Endometrium (tissue), 2 donors: ENCODE measurements around the gene LCTL.
"Not testable (repeated sequence)": the region's sequence is repeated elsewhere in the genome, so short reads cannot be mapped to it uniquely, and the experiment has no call there.

Source experiments
- FAIRE-seq: peaks from 2 replicates; lab custom pipeline; 2012; peaks lifted over from hg19 to GRCh38; lab: Jason Lieb, UNC
- donor health status: control.
- donor health status: control.

LCTL gene

DNA sequence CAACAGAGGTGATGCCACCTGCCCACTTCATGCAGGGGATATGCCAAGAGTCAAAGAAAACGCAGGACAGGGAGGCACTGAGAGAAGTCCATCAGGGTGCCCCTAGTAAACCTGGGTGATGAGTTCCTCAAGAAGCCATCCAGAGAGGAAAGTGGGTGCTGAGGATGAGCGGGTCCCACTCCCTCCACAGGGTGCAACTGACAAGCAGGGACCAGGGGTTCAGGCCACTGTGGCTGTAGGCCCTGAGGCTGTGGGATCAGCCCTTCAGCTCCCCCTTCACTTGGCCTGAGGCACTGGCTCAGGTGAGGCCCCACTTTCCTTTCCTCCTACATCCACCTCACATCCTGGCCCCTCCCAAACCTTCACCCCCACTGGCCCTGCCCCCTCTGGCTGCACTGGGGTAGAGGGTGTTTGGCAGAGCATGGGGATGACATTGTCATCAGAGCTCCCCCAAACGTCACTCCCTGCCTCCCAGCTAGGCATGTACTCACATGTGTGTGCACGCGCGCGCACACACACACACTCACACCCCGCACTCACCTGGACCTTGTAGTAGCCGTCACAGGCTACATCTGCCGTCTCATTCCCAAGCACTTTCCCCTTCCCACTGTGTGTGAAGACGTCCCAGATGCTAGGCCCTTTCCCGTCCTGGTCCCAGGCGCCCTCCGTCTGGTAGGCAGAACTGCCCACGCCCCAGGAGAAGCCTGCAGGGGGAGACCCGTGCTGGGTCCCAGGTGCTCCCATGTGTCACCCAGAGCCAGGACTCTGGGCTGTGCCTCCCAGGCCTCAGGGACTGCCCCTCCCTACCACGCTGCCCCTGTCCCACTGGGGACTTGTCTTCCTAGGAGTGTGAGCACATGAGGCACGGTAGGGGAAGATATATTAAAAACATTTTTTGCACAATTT, 1.4 kb downstream of the LCTL start:
- no peak for FAIRE-seq

- no peak for FAIRE-seq
These were observed 2.2 kb downstream of the LCTL start for GRCh38 chr15:66563566-66564110.

DNA sequence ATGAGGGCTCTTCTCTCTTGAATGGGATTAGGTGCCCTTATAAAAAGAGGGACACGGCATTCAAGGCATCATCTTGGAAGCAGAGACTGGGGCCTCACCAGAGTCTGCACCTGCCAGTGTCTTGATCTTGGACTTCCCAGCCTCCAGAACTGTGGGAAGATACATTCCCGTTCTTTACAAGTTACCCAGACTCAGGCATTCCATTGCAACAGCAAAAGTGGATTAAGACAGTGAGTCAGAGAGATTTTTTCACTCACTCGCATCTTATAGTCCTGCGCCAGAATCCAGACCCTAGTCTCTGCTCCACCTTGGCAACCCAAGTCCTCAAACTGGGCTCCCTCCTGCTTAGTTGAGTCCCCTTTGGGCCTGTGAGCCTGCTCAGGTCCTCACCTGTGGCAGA, 2.7 kb downstream of the LCTL start:
- FAIRE-seq: no peak

DNA sequence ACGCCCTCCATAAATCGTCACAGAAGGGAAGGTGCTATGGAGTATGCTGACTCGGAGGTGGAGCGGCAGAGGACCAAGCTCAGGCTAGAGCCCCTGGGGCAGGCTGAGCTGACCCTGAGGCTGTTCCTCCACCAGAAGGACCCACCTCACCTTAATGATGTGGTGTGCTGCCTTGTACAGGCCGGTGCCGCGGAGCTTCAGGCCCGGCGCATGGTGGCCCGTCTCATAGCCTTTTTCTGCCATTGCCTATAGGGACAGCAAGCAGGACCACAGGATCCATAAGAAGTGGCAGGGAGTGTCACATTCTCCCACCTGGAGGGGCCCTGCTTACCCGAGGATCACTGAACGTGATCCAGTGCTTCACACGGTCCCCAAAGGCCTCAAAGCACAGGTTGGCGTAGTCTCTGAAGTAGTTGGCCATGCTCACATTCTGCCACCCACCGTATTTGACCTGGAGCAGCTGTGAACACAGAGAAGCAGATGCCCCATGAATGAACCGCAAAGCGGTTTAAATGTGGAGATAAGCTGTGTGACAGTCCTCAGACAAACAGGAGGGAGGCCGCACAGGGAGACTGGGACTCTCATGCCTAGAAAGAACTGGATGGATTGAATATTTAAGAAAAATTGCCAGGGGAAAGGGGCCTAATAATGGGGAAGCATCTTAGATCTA, 4.8 kb downstream of the LCTL start:
- no peak for FAIRE-seq

DNA sequence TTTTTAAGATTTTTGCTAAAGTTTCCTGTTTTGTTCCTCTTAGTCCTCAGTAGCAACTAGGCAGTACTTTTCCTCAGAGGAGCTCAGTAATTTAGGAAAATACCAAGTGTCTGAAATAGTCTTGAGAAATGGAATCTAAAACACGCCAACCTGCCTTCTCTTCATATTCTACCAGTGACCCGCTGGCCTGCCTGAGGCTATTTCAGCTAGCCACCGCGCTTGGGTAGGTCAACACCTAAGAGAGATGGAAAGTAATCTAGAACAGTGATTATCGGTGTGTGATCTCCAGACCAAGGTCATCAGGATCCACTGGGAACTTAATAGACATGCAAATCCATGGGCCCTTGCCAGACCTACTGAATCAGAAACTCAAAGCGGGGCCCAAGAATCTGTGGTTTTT, 7.5 kb downstream of the LCTL start:
- FAIRE-seq: no peak

DNA sequence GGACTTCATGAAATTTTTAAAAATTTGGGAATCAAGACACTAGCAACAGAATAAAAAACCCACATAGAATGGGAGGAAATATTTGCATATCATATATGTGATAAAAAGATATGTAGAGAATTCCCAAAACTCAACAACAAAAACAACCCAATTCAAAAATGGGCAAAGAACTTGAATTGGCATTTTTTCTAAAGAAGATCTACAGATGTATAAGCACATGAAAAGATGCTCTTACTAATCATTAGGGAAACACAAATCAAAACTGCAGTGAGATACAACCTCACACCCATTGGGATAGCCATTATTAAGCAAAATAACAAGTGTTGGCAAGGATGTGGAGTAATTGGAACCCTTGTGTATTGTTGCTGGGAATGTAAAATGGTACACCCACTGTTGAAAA, 10.1 kb downstream of the LCTL start:
- FAIRE-seq: no peak

DNA sequence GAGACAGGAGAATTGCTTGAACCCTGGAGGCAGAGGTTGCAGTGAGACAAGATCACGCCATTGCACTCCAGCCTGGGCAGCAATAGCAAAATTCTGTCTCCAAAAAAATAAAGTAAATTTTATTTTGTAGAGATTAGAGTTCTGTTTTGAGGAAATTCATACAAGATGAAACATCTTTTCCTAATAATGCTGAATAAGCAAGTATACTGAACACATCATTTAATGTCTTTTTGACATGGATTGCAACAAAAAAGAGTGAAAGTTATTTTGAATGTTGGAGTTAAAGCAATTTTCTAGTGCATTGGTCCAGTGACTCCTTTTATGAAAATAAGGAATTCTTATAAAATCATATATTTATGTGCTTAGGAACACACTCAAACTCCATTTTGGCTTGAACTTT, 20.5 kb downstream of the LCTL start:
- FAIRE-seq: no peak

- FAIRE-seq: no peak
These were observed 22.9 kb downstream of the LCTL start for GRCh38 chr15:66542896-66543295.

DNA sequence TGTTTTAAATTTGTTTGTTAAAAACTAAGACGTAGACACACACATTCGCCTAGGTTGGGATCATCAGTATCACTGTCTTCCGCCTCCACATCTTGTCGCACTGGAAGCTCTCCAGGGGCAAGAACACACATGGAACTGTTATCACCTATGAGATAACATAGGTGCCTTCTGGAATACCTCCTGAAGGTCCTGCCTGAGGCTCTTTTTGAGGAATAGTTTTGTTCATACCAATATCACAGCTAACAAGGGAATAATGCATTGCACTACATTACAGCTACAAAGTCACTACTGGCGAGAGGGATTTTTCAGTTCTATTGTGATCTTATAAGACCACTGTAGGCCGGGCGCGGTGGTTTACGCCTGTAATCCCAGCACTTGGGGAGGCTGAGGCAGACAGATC, 30.7 kb downstream of the LCTL start:
- FAIRE-seq: no peak

DNA sequence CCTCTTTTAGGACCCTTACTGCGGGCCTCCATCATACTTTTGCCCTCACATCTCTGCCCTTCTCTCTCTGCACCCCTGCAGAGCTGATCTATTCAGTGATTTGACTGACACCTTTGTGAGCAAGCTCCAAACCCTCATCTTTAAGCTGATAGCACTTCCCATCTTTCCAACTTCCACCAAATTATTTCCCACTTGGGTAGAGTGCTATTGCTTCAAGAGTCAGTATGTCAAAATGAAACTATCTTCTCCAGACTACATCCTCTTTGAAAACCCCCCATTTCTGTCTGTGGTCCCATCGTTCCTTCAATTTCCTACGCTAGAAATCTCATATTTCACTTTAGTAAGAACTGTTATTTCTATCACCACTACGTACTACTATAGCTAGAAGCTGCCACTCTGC, 41.0 kb downstream of the LCTL start:
- no peak for FAIRE-seq

- no peak for FAIRE-seq
These were observed 41.9 kb downstream of the LCTL start for GRCh38 chr15:66523926-66524325.

GRCh38 chr15:66515901-66516322, 49.9 kb downstream of the LCTL start:
- FAIRE-seq: no peak

- FAIRE-seq: no peak
These were observed 51.2 kb downstream of the LCTL start for GRCh38 chr15:66514586-66514985.

- no peak for FAIRE-seq
These were observed 57.4 kb downstream of the LCTL start for GRCh38 chr15:66508293-66508883.

DNA sequence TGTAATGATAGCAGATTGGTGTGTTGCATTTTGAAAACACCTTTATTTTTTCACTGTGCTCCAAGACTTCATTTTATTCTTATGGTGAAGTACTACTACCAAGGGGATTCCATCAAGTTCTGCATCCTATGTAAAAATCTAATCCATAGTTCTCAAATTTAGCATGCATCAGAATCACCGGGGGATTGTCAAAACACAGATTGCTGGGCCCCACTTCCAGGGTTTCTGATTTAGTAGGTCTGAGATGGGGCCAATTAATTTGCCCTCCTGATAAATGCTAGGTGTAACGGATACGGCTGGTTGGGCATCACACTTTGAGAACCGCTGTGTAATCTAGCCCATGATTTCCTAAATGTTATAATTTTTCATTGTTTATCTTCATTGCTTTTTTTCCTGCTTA, 60.0 kb downstream of the LCTL start:
- FAIRE-seq: no peak

- FAIRE-seq: no peak
These were observed 60.4 kb downstream of the LCTL start for GRCh38 chr15:66505430-66505811.

GRCh38 chr15:66504563-66505429, 61.0 kb downstream of the LCTL start, which contains the start of the genes RPL4 and ZWILCH:
Gene RPL4, minus strand, starts transcription at chr15:66504855. Its CDS starts 65 bp downstream, at chr15:66504790.
Gene ZWILCH, plus strand, starts transcription at chr15:66505326. Its CDS starts 13 bp downstream, at chr15:66505339.
- peak; percentile 74 for FAIRE-seq

DNA sequence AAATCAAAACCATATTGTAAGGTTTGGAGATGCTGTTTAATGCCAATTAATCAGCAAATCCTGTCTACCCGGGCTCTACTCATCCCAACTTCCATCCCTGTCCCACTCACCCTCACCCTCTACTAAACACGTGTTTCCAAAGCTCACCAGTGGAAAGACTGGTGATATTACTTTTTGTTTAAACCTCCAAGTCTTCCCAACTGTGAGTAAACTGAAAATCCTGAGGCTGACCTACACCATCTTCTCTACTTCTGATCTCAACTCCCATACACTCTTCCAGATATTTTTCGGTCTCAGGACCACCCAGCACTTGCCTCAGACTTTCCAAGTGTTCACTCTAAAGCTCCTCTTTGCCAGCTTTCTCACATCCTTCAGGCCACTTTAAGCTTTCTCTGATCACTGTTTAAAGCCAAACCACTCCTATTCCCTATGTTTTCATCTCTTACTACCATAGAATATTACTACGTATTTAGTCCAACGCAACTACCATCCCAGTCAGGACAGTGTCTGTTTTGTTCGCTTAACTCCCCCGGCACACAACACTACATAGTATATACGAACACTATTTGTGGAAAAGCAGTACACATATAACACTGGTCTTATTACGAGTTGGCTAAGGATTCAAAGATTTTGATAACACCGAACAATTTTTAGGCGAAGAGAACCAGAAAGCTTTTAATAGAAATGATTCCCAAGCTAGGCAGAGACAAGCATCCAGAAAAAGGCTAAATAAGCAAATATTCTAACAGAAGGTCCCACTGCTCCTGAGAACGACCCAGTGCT, 61.8 kb downstream of the LCTL start:
- no peak for FAIRE-seq

DNA sequence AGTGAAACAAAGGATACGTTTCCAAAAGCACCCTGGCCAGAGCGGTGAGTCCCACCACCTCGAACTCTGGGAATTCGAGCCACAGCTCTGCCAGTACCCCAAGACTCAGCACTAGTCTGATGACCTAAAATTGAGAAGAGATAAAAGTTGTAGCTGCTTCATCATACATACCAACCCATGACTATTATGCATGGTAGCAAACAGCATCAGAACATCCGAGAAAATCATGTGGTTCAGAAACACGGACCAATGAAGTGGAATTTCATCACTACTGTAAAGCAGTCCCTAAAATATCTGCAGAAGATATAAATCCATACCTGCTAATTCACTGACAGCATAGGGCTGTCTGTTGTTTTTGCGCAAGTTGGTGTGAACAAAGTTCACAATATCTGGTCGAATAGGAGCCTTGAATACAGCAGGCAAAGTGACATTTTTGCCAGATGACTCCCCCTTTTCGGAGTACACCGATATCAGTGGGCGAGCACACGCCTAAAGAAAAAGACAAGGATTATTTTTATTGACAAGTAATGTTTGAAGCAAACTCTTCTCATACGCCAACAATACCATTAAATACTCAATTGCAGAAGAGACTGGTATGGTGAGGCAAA, 62.7 kb downstream of the LCTL start:
- not testable (repeated sequence) for FAIRE-seq

GRCh38 chr15:66502491-66502890, 63.3 kb downstream of the LCTL start:
- FAIRE-seq: no peak
